CD4-positive, CD25-positive, alpha-beta regulatory T cell (primary cell): ENCODE measurements around the gene HDAC4. TPM values are rescaled to one million over a fixed set of nuclear protein-coding genes. Genes with fewer than 3 reads are reported as not detected.

Experiments used
- ATAC-seq, 2 donors: fragments of 150-1000 bp; cut with Tn5 transposase; one replicate each; pipeline ENCODE4 v1.10.0; 2021; ENCODE audit warnings: low read depth in 2 of 2, moderate number of reproducible peaks in 2 of 2, moderate library complexity in 1 of 2
- DNase-seq, 3 donors: peaks; one replicate each; pipeline versions ENCODE4 v3.0.0 to v3.0.0-alpha.2; 2012 to 2022; ENCODE audit warnings: mixed read lengths in 1 of 3
- H3K27ac ChIP-seq: one replicate; pipeline ENCODE4 v1.7.0; 2013; ENCODE audit warnings: mild to moderate bottlenecking, low read length; ENCODE audit not compliant: insufficient read depth, poor library complexity, severe bottlenecking
- H3K27me3 ChIP-seq: one replicate; pipeline ENCODE4 v1.7.0; 2013; ENCODE audit warnings: low read length; ENCODE audit not compliant: control insufficient read depth, insufficient read depth
- H3K36me3 ChIP-seq: one replicate; pipeline ENCODE4 v1.7.0; 2013; ENCODE audit warnings: mild to moderate bottlenecking, low read length, moderate library complexity; ENCODE audit not compliant: control insufficient read depth, insufficient read depth
- H3K4me1 ChIP-seq: 2 replicates; pipeline ENCODE4 v1.7.0; 2013; ENCODE audit warnings: mild to moderate bottlenecking, low read length; ENCODE audit not compliant: insufficient read depth, control insufficient read depth, poor library complexity, severe bottlenecking
- H3K4me3 ChIP-seq: one replicate; pipeline ENCODE4 v1.7.0; 2013; ENCODE audit warnings: low read depth, mild to moderate bottlenecking, low read length, moderate library complexity
- H3K9me3 ChIP-seq, 2 experiments: 1 replicate in 1 of 2; 2 replicates in 1 of 2; pipeline ENCODE4 v1.7.0; 2013; ENCODE audit warnings: low read length in 2 of 2, mild to moderate bottlenecking in 1 of 2, moderate library complexity in 1 of 2; ENCODE audit not compliant: control insufficient read depth in 2 of 2
- H3K27ac Mint-ChIP-seq, 3 donors: one replicate each; pipeline ENCODE4 v1.8.0; 2020 to 2022; ENCODE audit warnings: mild to moderate bottlenecking in 3 of 3, mixed read lengths in 3 of 3, moderate library complexity in 2 of 3
- H3K27me3 Mint-ChIP-seq: one replicate; pipeline ENCODE4 v1.8.0; 2022; ENCODE audit warnings: mild to moderate bottlenecking, mixed read lengths
- H3K36me3 Mint-ChIP-seq: one replicate; pipeline ENCODE4 v1.8.0; 2020; ENCODE audit warnings: mixed read lengths
- H3K4me1 Mint-ChIP-seq, 4 donors: one replicate each; pipeline ENCODE4 v1.8.0; 2020 to 2022; ENCODE audit warnings: mixed read lengths in 4 of 4, mild to moderate bottlenecking in 1 of 4
- H3K4me3 Mint-ChIP-seq, 4 donors: one replicate each; pipeline ENCODE4 v1.8.0; 2020 to 2022; ENCODE audit warnings: mild to moderate bottlenecking in 4 of 4, mixed read lengths in 4 of 4, moderate library complexity in 3 of 4
- H3K9me3 Mint-ChIP-seq, 7 donors: one replicate each; pipeline ENCODE4 v1.8.0; 2020 to 2022; ENCODE audit warnings: mixed read lengths in 7 of 7, mild to moderate bottlenecking in 3 of 7, moderate library complexity in 2 of 7
- polyA plus RNA-seq, 4 donors: library from polyadenylated mRNA; unstranded; fragments of 300-500 nt; fragmentation: Illumina TruSeq; gene quantifications; one replicate each; pipeline ENCODE4 v1.2.3, GENCODE V29; 2021
- total RNA-seq: library from RNA; stranded (reverse); gene quantifications from one replicate; pipeline ENCODE4 v1.2.3, GENCODE V29; 2022

Gene HDAC4
- total and polyA plus RNA-seq, 5 donors from 2014 or later = 6.5 to 118 (median 8.6) TPM

GRCh38 chr2:239371726-239372686 is 28.8 kb downstream of the HDAC4 start:
- no peak overlapping the region for H3K27ac ChIP-seq
- ATAC-seq (no peak), DNase-seq (no peak)
- no peak overlapping the region for H3K4me3 ChIP-seq
- Mint-ChIP-seq H3K27ac (no peak overlapping the region), H3K4me1 (peaks cover 2 to 13% (median 8%) of the 10 kb centered on the region in 4 donors), H3K27me3 (no peaks in the 10 kb centered on the region), H3K4me3 (no peak overlapping the region), H3K9me3 (no peaks in the 10 kb centered on the region), H3K36me3 (peaks cover 9% of the 10 kb centered on the region)
- no peaks in the 10 kb centered on the region for H3K9me3 ChIP-seq
- peaks cover 24% of the 10 kb centered on the region for H3K4me1 ChIP-seq
- H3K36me3 ChIP-seq = no peaks in the 10 kb centered on the region
- H3K27me3 ChIP-seq = no peaks in the 10 kb centered on the region

- Histone ChIP-seq H3K9me3 (no peaks in the 10 kb centered on the region), H3K4me1 (peaks cover 24% of the 10 kb centered on the region), H3K27ac (peak overlapping the region; percentile 96), H3K36me3 (no peaks in the 10 kb centered on the region), H3K4me3 (no peak overlapping the region), H3K27me3 (no peaks in the 10 kb centered on the region)
- Mint-ChIP-seq H3K27ac (no peak overlapping the region), H3K4me3 (no peak overlapping the region), H3K9me3 (no peaks in the 10 kb centered on the region), H3K4me1 (peaks cover 6 to 12% (median 9%) of the 10 kb centered on the region in 4 donors), H3K27me3 (no peaks in the 10 kb centered on the region), H3K36me3 (peaks cover 10% of the 10 kb centered on the region)
- ATAC-seq (no peak), DNase-seq (no peak)
Observed at GRCh38 chr2:239370876-239371725, 29.7 kb downstream of the HDAC4 start.

- H3K27me3 ChIP-seq = no peaks in the 10 kb centered on the region
- no peaks in the 10 kb centered on the region for H3K27me3 Mint-ChIP-seq
- ATAC-seq (no peak), DNase-seq (no peak)
- H3K36me3 Mint-ChIP-seq = peaks cover 10% of the 10 kb centered on the region
- H3K27ac Mint-ChIP-seq = no peak overlapping the region
- H3K4me3 ChIP-seq = peak overlapping the region; percentile 62
- no peaks in the 10 kb centered on the region for H3K9me3 ChIP-seq
- peaks cover 6 to 12% (median 10%) of the 10 kb centered on the region in 4 donors for H3K4me1 Mint-ChIP-seq
- H3K36me3 ChIP-seq = no peaks in the 10 kb centered on the region
- H3K9me3 Mint-ChIP-seq = no peaks in the 10 kb centered on the region
- peak overlapping the region; percentile 45 to 86 (median 68) for H3K4me3 Mint-ChIP-seq
- peaks cover 24% of the 10 kb centered on the region for H3K4me1 ChIP-seq
- H3K27ac ChIP-seq = peak overlapping the region; percentile 96
Observed at GRCh38 chr2:239370403-239370802, 30.4 kb downstream of the HDAC4 start.

- peak; percentile 98 for ATAC-seq
Observed at GRCh38 chr2:239369631-239370161, 31.1 kb downstream of the HDAC4 start.

GRCh38 chr2:239368906-239369552 is 31.8 kb downstream of the HDAC4 start:
- H3K27me3 Mint-ChIP-seq = no peaks in the 10 kb centered on the region
- H3K27ac Mint-ChIP-seq = no peak overlapping the region
- no peaks in the 10 kb centered on the region for H3K27me3 ChIP-seq
- H3K4me3 ChIP-seq = peak overlapping the region; percentile 62
- H3K27ac ChIP-seq = peak overlapping the region; percentile 96
- H3K4me3 Mint-ChIP-seq = peak overlapping the region in 1 of 4 donors; percentile 52
- peaks cover 31% of the 10 kb centered on the region for H3K4me1 ChIP-seq
- H3K4me1 Mint-ChIP-seq = peaks cover 11 to 22% (median 17%) of the 10 kb centered on the region in 4 donors
- DNase-seq (no peak), ATAC-seq (no peak)
- peaks cover 10% of the 10 kb centered on the region for H3K36me3 Mint-ChIP-seq
- no peaks in the 10 kb centered on the region for H3K9me3 ChIP-seq
- no peaks in the 10 kb centered on the region for H3K36me3 ChIP-seq
- H3K9me3 Mint-ChIP-seq = no peaks in the 10 kb centered on the region

More at GRCh38 chr2:239369631-239370161, 31.1 kb downstream of the HDAC4 start:
- H3K9me3 Mint-ChIP-seq = no peaks in the 10 kb centered on the region
- H3K27me3 Mint-ChIP-seq = no peaks in the 10 kb centered on the region
- Histone ChIP-seq H3K4me3 (peak overlapping the region; percentile 62), H3K4me1 (peaks cover 26% of the 10 kb centered on the region), H3K27me3 (no peaks in the 10 kb centered on the region), H3K9me3 (no peaks in the 10 kb centered on the region), H3K27ac (peak overlapping the region; percentile 96), H3K36me3 (no peaks in the 10 kb centered on the region)
- H3K27ac Mint-ChIP-seq = no peak overlapping the region
- DNase-seq = peak; percentile 61 to 95 (median 88)
- H3K4me3 Mint-ChIP-seq = peak overlapping the region; percentile 45 to 86 (median 68)
- peaks cover 10% of the 10 kb centered on the region for H3K36me3 Mint-ChIP-seq
- H3K4me1 Mint-ChIP-seq = peaks cover 6 to 15% (median 11%) of the 10 kb centered on the region in 4 donors

GRCh38 chr2:239368321-239368720 is 32.5 kb downstream of the HDAC4 start:
- no peak overlapping the region for H3K27ac Mint-ChIP-seq
- no peaks in the 10 kb centered on the region for H3K9me3 ChIP-seq
- H3K27me3 ChIP-seq = no peaks in the 10 kb centered on the region
- ATAC-seq (no peak), DNase-seq (no peak)
- H3K4me1 Mint-ChIP-seq = peaks cover 12 to 28% (median 20%) of the 10 kb centered on the region in 4 donors
- H3K4me3 ChIP-seq = no peak overlapping the region
- H3K4me3 Mint-ChIP-seq = no peak overlapping the region
- peaks cover 36% of the 10 kb centered on the region for H3K4me1 ChIP-seq
- H3K27me3 Mint-ChIP-seq = no peaks in the 10 kb centered on the region
- H3K36me3 Mint-ChIP-seq = peaks cover 10% of the 10 kb centered on the region
- H3K36me3 ChIP-seq = no peaks in the 10 kb centered on the region
- H3K9me3 Mint-ChIP-seq = no peaks in the 10 kb centered on the region
- H3K27ac ChIP-seq = peak overlapping the region; percentile 96

GRCh38 chr2:239366740-239367139 is 34.1 kb downstream of the HDAC4 start:
- peak overlapping the region in 2 of 3 donors; percentile 36 to 90 for H3K27ac Mint-ChIP-seq

More at GRCh38 chr2:239366740-239367139, 34.1 kb downstream of the HDAC4 start:
- peaks cover 14 to 30% (median 26%) of the 10 kb centered on the region in 4 donors for H3K4me1 Mint-ChIP-seq
- H3K27me3 ChIP-seq = no peaks in the 10 kb centered on the region
- H3K4me1 ChIP-seq = peaks cover 33% of the 10 kb centered on the region
- no peaks in the 10 kb centered on the region for H3K27me3 Mint-ChIP-seq
- no peaks in the 10 kb centered on the region for H3K9me3 ChIP-seq
- H3K9me3 Mint-ChIP-seq = no peaks in the 10 kb centered on the region
- H3K4me3 ChIP-seq = no peak overlapping the region
- H3K36me3 Mint-ChIP-seq = peaks cover 10% of the 10 kb centered on the region
- no peak overlapping the region for H3K4me3 Mint-ChIP-seq
- ATAC-seq = no peak
- DNase-seq = no peak
- no peak overlapping the region for H3K27ac ChIP-seq
- no peaks in the 10 kb centered on the region for H3K36me3 ChIP-seq
